Measurements from ENCODE around the gene OXTR. TPM values are rescaled to one million over a fixed set of nuclear protein-coding genes. Genes with fewer than 3 reads are reported as not detected.
A peak's percentile ranks its signal among the peaks of the same experiment; 100 is the strongest.

The OXTR gene
- total and polyA plus RNA-seq, 2 of the 13 experiments (the other 11 are each of a cell fraction or from before 2014, with no cell fraction given), result 0.36 to 0.95 TPM

DNA sequence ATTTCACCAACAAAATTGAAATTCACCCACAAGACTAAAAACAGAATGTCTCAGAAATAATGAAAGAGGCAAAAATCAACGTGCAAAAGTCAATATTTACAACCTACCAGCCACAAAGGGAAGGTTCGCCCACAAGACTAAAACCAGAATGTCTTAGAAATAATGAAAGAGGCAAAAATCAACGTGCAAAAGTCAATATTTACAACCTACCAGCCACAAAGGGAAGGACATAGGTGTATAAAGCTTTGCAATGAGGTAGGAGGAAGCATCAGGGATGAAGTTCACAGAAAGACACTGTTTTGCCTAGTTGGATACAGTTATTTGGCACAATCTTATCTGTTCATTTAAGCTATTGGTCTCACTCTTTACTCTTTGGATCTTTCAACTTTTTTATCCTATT, 14.3 kb downstream of the OXTR start (continued):
- no peak for TF ChIP-seq SOX6 (IDR thresholded peaks at IDR 0.05)
- peak; percentile 34; the same call in 1 of the 2 replicates for TF ChIP-seq SOX6 (CRISPR knock-in tag; IDR thresholded peaks at IDR 0.05)
- TF ChIP-seq, protein P1, sequence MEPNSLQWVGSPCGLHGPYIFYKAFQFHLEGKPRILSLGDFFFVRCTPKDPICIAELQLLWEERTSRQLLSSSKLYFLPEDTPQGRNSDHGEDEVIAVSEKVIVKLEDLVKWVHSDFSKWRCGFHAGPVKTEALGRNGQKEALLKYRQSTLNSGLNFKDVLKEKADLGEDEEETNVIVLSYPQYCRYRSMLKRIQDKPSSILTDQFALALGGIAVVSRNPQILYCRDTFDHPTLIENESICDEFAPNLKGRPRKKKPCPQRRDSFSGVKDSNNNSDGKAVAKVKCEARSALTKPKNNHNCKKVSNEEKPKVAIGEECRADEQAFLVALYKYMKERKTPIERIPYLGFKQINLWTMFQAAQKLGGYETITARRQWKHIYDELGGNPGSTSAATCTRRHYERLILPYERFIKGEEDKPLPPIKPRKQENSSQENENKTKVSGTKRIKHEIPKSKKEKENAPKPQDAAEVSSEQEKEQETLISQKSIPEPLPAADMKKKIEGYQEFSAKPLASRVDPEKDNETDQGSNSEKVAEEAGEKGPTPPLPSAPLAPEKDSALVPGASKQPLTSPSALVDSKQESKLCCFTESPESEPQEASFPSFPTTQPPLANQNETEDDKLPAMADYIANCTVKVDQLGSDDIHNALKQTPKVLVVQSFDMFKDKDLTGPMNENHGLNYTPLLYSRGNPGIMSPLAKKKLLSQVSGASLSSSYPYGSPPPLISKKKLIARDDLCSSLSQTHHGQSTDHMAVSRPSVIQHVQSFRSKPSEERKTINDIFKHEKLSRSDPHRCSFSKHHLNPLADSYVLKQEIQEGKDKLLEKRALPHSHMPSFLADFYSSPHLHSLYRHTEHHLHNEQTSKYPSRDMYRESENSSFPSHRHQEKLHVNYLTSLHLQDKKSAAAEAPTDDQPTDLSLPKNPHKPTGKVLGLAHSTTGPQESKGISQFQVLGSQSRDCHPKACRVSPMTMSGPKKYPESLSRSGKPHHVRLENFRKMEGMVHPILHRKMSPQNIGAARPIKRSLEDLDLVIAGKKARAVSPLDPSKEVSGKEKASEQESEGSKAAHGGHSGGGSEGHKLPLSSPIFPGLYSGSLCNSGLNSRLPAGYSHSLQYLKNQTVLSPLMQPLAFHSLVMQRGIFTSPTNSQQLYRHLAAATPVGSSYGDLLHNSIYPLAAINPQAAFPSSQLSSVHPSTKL (CRISPR knock-in tag; IDR thresholded peaks at IDR 0.05), result peak; percentile 44; the same call in 1 of the 2 replicates
- TF ChIP-seq, protein P2, sequence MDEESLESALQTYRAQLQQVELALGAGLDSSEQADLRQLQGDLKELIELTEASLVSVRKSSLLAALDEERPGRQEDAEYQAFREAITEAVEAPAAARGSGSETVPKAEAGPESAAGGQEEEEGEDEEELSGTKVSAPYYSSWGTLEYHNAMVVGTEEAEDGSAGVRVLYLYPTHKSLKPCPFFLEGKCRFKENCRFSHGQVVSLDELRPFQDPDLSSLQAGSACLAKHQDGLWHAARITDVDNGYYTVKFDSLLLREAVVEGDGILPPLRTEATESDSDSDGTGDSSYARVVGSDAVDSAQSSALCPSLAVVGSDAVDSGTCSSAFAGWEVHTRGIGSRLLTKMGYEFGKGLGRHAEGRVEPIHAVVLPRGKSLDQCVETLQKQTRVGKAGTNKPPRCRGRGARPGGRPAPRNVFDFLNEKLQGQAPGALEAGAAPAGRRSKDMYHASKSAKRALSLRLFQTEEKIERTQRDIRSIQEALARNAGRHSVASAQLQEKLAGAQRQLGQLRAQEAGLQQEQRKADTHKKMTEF (CRISPR knock-in tag; IDR thresholded peaks at IDR 0.05), result peak; percentile 17; the same call in 1 of the 2 replicates
- TF ChIP-seq, protein P3, sequence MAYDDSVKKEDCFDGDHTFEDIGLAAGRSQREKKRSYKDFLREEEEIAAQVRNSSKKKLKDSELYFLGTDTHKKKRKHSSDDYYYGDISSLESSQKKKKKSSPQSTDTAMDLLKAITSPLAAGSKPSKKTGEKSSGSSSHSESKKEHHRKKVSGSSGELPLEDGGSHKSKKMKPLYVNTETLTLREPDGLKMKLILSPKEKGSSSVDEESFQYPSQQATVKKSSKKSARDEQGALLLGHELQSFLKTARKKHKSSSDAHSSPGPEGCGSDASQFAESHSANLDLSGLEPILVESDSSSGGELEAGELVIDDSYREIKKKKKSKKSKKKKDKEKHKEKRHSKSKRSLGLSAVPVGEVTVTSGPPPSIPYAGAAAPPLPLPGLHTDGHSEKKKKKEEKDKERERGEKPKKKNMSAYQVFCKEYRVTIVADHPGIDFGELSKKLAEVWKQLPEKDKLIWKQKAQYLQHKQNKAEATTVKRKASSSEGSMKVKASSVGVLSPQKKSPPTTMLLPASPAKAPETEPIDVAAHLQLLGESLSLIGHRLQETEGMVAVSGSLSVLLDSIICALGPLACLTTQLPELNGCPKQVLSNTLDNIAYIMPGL (CRISPR knock-in tag; IDR thresholded peaks at IDR 0.05; ENCODE audit: borderline replicate concordance in 1 of 2, low read depth in 1 of 2), result no peak
- TF ChIP-seq, protein P4, sequence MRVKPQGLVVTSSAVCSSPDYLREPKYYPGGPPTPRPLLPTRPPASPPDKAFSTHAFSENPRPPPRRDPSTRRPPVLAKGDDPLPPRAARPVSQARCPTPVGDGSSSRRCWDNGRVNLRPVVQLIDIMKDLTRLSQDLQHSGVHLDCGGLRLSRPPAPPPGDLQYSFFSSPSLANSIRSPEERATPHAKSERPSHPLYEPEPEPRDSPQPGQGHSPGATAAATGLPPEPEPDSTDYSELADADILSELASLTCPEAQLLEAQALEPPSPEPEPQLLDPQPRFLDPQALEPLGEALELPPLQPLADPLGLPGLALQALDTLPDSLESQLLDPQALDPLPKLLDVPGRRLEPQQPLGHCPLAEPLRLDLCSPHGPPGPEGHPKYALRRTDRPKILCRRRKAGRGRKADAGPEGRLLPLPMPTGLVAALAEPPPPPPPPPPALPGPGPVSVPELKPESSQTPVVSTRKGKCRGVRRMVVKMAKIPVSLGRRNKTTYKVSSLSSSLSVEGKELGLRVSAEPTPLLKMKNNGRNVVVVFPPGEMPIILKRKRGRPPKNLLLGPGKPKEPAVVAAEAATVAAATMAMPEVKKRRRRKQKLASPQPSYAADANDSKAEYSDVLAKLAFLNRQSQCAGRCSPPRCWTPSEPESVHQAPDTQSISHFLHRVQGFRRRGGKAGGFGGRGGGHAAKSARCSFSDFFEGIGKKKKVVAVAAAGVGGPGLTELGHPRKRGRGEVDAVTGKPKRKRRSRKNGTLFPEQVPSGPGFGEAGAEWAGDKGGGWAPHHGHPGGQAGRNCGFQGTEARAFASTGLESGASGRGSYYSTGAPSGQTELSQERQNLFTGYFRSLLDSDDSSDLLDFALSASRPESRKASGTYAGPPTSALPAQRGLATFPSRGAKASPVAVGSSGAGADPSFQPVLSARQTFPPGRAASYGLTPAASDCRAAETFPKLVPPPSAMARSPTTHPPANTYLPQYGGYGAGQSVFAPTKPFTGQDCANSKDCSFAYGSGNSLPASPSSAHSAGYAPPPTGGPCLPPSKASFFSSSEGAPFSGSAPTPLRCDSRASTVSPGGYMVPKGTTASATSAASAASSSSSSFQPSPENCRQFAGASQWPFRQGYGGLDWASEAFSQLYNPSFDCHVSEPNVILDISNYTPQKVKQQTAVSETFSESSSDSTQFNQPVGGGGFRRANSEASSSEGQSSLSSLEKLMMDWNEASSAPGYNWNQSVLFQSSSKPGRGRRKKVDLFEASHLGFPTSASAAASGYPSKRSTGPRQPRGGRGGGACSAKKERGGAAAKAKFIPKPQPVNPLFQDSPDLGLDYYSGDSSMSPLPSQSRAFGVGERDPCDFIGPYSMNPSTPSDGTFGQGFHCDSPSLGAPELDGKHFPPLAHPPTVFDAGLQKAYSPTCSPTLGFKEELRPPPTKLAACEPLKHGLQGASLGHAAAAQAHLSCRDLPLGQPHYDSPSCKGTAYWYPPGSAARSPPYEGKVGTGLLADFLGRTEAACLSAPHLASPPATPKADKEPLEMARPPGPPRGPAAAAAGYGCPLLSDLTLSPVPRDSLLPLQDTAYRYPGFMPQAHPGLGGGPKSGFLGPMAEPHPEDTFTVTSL (CRISPR knock-in tag; IDR thresholded peaks at IDR 0.05; ENCODE audit: borderline replicate concordance), result 0 out of 2 replicates have a peak, but pooled peaks have one; percentile 30
- TF ChIP-seq, protein P5, sequence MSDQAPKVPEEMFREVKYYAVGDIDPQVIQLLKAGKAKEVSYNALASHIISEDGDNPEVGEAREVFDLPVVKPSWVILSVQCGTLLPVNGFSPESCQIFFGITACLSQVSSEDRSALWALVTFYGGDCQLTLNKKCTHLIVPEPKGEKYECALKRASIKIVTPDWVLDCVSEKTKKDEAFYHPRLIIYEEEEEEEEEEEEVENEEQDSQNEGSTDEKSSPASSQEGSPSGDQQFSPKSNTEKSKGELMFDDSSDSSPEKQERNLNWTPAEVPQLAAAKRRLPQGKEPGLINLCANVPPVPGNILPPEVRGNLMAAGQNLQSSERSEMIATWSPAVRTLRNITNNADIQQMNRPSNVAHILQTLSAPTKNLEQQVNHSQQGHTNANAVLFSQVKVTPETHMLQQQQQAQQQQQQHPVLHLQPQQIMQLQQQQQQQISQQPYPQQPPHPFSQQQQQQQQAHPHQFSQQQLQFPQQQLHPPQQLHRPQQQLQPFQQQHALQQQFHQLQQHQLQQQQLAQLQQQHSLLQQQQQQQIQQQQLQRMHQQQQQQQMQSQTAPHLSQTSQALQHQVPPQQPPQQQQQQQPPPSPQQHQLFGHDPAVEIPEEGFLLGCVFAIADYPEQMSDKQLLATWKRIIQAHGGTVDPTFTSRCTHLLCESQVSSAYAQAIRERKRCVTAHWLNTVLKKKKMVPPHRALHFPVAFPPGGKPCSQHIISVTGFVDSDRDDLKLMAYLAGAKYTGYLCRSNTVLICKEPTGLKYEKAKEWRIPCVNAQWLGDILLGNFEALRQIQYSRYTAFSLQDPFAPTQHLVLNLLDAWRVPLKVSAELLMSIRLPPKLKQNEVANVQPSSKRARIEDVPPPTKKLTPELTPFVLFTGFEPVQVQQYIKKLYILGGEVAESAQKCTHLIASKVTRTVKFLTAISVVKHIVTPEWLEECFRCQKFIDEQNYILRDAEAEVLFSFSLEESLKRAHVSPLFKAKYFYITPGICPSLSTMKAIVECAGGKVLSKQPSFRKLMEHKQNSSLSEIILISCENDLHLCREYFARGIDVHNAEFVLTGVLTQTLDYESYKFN (CRISPR knock-in tag; conservative IDR thresholded peaks at IDR 0.05), result 0 out of 2 replicates have a peak, but pooled peaks have one; percentile 24
- TF ChIP-seq EP300 (IDR thresholded peaks at IDR 0.05; ENCODE audit: low read depth in 2 of 2, low read length in 2 of 2), result peak in 1 of 2 experiments; percentile 19; a peak in 1 of 4 replicates
- no peak for TF ChIP-seq EP300 (CRISPR knock-in tag; IDR thresholded peaks at IDR 0.05; ENCODE audit: borderline replicate concordance)
- peak; percentile 39; the same call in 1 of the 2 replicates for TF ChIP-seq SOX5 (CRISPR knock-in tag; IDR thresholded peaks at IDR 0.05; ENCODE audit: borderline replicate concordance)
- TF ChIP-seq FOXA3 (CRISPR knock-in tag; IDR thresholded peaks at IDR 0.05), result peak; percentile 74
